ENCODE data around the gene WDR19.

- no peak for TF ChIP-seq CTCF (conservative IDR thresholded peaks at IDR 0.05)
- TF ChIP-seq EZH2 (IDR thresholded peaks at IDR 0.05; ENCODE audit: low read depth) = no peak
Observed at GRCh38 chr4:39323821-39324220, 141.5 kb downstream of the WDR19 start.

Measured in PC-9 (cell line).